Spinal cord (tissue), 10 donors: ENCODE results near the gene JUNB. TPM values are rescaled to one million over a fixed set of nuclear protein-coding genes. Genes with fewer than 3 reads are reported as not detected.

Source experiments
- DNase-seq, 6 donors: peaks; one replicate each; pipeline versions ENCODE4 v3.0.0 to v3.0.0-alpha.2; 2013 to 2015; ENCODE audit warnings: low spot score in 6 of 6, low read depth in 4 of 6
- H3K27ac ChIP-seq: one replicate; pipeline ENCODE4 v1.5.1; 2013; ENCODE audit warnings: low read depth, low read length, control low read depth
- H3K27me3 ChIP-seq: one replicate; pipeline ENCODE4 v1.6.1; 2013; ENCODE audit warnings: low read length; ENCODE audit not compliant: control insufficient read depth, insufficient read depth
- H3K36me3 ChIP-seq: one replicate; pipeline ENCODE4 v1.6.1; 2013; ENCODE audit warnings: low read length; ENCODE audit not compliant: control insufficient read depth, insufficient read depth
- H3K4me1 ChIP-seq: one replicate; pipeline ENCODE4 v1.6.1; 2013; ENCODE audit warnings: low read length; ENCODE audit not compliant: control insufficient read depth, insufficient read depth
- H3K4me3 ChIP-seq: one replicate; pipeline ENCODE4 v1.5.1; 2013; ENCODE audit warnings: low read depth, low read length, control low read depth
- H3K9me3 ChIP-seq: one replicate; pipeline ENCODE4 v1.6.1; 2013; ENCODE audit warnings: low read length; ENCODE audit not compliant: control insufficient read depth, insufficient read depth
- WGBS: methylation state at CpG from one replicate; pipeline ENCODE4 v1.1.5; 2013; ENCODE audit warnings: missing lambda C conversion rate; ENCODE audit not compliant: insufficient coverage; 5-methylcytosine and 5-hydroxymethylcytosine counted together
- polyA plus RNA-seq, 2 donors: library from polyadenylated mRNA; unstranded; fragments of 120-200 nt; gene quantifications; one replicate each; pipeline ENCODE4 v1.2.1, GENCODE V29; 2013; ENCODE audit not compliant: insufficient read length in 2 of 2
- total RNA-seq, 2 donors: library from RNA; depleted of rRNA in 1 of 2; stranded (reverse); fragments of 120-200 nt in 1 of 2; fragments of >200 nt in 1 of 2; gene quantifications; one replicate each; pipeline versions ENCODE4 v1.2.3 to v1.2.4, GENCODE V29; 2013 to 2014
- donor health status: healthy.

The JUNB gene
- total and polyA plus RNA-seq, 4 donors, result 23.3 to 119 (median 71.4) TPM

DNA sequence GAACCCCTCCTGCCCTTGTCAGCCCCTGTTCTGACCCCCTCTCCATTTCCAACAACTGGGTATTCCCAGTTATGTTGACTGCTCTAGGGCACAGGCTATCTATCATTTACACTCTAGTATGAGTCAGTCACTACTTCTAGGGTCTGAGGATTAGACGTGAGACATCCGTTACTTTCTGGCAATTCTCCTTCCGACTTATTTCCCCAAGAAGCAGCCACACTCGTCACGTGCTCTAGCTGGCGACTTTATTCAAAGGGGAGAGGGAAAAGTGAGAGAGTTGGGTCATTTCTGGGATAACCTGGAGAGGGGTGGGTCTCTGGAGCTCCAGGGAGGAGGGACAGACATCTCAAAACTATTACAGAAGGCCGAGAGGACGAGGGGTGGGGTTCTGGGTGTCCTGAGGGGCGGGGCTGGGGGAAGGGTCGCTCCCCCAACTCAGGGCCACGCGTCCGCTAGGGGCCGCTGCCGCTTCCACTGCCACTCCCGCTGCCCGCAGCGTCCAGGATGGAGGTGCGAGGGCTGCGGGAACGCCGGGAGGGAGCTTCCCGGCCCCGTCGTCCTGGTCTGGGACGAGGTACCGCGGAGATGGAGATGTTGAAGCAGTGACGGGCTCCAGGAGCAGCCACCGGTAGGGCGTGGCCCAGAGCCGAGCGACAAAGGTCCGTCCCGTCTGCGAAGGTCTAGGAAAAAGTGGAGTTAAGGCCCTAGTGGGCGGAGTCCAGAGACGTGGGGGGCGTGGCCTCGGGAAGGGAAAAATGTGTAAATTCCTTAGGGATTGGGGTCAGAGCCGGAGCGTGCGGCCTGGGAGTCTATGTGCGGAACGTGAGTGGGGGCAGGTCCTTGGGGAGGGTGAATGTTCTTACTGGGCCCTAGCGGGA lies 34.2 kb downstream of the JUNB start:
- Histone ChIP-seq H3K4me1 (peaks cover 12% of the 10 kb centered on the region), H3K9me3 (no peaks in the 10 kb centered on the region), H3K4me3 (no peak overlapping the region), H3K27me3 (peaks cover 29% of the 10 kb centered on the region), H3K36me3 (no peaks in the 10 kb centered on the region), H3K27ac (no peak overlapping the region)
- WGBS, result 1% methylated on average over 40 of the region's 46 CpGs
- DNase-seq, result no peak

DNA sequence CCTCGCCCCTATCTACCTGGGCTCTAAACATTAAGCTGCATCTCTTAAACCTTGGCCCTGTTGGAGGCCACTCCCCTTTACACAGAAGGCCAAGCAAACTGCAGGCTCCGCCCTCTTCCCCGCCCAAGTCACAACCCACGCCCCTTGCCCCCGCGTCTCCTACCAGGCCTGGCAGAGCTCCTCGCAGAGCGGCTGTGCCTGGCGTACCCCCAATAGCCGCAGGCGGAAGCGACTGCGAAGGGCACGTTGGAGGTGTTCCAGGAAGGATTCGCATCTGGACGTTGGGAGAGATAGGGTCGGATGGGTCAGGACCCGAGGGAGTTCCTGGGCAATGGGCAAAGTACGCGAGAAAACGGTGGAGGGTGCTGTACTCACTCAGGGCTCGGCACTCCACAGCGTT lies 37.2 kb downstream of the JUNB start:
- Histone ChIP-seq H3K4me3 (no peak overlapping the region), H3K36me3 (no peaks in the 10 kb centered on the region), H3K9me3 (no peaks in the 10 kb centered on the region), H3K27me3 (peaks cover 50% of the 10 kb centered on the region), H3K27ac (no peak overlapping the region), H3K4me1 (peaks cover 24% of the 10 kb centered on the region)
- DNase-seq, result peak in 2 of 6 donors; percentile 47 to 69
- WGBS, result 8% methylated on average over 23 of the region's 23 CpGs

DNA sequence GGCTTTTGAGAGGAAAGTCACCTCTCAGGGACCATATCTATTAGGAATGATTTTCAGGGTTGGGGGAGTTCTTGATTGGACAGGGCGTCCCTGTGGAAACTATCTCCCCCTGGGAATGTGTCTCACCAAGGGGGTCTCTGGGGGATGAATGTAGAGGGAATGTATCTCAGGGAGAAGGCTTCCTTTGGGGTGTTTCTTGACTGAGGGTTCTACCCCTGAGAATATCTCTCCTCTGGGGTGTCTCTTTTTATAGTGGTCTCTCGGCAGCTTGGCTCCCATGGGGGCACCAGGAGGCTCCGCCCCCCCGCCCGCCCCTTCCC lies 42.1 kb downstream of the JUNB start:
- WGBS, result 0% methylated on average over 1 of the region's 5 CpGs
- no peaks in the 10 kb centered on the region for H3K9me3 ChIP-seq
- peaks cover 68% of the 10 kb centered on the region for H3K27me3 ChIP-seq
- H3K27ac ChIP-seq, result no peak overlapping the region
- no peak for DNase-seq
- H3K36me3 ChIP-seq, result no peaks in the 10 kb centered on the region
- peaks cover 45% of the 10 kb centered on the region for H3K4me1 ChIP-seq
- H3K4me3 ChIP-seq, result no peak overlapping the region

DNA sequence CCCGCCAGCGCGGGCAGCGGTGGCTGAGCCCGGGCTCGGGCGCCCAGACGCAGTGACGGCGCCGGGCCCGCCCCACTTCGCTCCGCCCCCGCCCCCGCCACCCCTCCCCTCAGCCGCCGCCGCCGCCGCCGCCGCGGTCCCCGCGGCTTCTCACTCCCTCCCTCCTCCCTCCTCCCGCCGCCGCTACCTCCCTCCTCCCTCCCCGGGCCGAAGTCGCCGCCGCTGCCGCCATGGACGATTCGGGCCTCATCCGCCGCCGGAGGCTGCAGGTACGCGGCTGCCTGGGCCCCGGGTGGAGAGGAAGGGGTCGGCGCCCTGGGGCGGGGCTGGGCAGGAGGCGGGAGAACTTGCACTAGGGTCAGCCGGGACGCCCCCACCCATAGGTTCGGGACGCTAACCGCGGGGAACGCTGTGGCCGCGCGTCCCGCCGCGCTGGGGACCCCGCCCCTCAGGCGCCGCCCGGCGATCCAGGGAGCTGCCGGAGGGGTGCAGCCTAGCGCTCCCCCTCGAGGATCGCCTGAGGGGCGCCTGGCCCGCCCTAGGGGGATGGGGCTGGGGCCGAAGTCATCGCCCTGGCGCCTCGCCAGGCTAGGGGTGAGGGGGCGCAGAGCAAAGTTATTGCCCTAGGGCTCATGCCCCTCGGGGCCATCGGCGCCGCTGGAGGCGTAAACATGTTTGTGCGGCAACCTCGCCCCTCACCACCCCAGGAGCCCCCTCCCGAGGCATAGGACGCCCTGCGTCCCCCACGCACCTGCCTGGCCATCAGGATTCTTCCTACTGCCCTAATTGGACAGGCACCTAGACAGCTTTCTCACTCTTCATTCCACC lies 42.7 kb downstream of the JUNB start:
- WGBS, result under 1% methylated on average over 56 of the region's 87 CpGs

DNA sequence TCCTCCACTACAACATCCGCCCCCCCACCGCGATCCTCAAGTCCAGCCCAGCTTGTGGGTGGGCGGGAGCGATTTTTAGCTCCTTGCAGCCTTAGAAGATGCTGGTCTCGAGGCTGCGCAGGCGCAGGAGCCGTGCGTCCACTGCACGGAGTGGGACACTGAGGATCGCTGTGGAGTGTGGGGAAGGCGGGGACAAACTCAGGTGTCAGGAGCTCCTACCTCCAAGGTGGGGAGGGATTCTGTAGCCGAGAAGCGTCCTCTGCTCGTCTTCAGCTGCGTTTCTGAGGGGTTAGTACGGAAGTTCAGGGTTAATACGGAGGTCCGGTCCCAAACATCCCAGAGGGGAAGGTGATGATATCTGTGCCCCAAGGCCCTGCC lies 43.3 kb downstream of the JUNB start, which contains the start of gene RTBDN:
Gene RTBDN, minus strand, starts transcription at position 14 of the 378 bp plus-strand sequence. CDS start 4,600 bp downstream, outside the sequence.
- H3K9me3 ChIP-seq, result no peaks in the 10 kb centered on the region
- H3K27ac ChIP-seq, result no peak within 1 kb of the TSS
- 5% methylated on average over 20 of the region's 20 CpGs for WGBS
- peaks cover 49% of the 10 kb centered on the region for H3K4me1 ChIP-seq
- H3K27me3 ChIP-seq, result peaks cover 72% of the 10 kb centered on the region
- DNase-seq, result peak in 2 of 6 donors; percentile 45 to 63
- H3K36me3 ChIP-seq, result no peaks in the 10 kb centered on the region
- H3K4me3 ChIP-seq, result peak within 1 kb of the TSS; percentile 32

More for the DNA sequence above, 42.7 kb downstream of the JUNB start:
- Histone ChIP-seq H3K36me3 (no peaks in the 10 kb centered on the region), H3K4me1 (peaks cover 46% of the 10 kb centered on the region), H3K27ac (no peak overlapping the region), H3K9me3 (no peaks in the 10 kb centered on the region), H3K27me3 (peaks cover 69% of the 10 kb centered on the region), H3K4me3 (peak overlapping the region; percentile 32)
- peak in 2 of 6 donors; percentile 79 to 87 for DNase-seq

DNA sequence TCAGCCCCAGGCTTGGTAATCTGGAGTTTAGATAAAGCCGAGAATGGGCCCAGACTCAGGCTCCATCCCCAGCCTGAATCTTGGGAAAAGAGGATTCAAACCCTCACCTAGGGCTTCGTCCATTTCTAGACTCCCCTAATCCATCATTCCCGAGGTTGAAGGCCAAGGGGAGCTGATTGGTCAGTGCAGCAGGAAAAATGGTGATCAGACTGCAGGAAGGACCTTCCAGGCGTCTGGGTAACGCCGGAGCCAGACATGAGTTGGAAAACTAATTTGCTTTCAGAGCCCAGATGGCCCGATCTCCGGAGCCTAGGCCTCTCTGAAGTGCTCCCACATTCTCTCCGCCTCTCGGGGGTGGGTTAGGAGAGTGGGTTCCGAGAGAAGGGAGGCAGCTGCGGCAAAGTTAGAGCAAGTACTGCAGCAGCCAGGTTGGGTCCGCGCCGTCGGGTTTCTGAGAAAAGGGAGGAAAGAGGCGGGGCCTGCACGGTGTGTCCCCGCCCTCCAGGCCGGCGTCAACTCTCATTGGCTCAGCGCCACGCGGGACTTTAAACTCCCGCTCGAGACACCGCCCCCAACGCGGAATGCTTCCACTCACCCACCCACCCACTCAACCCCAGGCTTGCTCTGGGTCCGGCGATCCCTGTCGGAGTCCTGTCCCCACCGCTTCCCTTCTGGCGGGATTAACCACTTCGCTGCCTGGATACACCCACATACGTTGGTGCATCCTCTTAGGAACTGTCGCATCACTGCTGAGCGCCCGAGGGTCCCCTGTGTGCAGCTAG lies 43.9 kb downstream of the JUNB start:
- WGBS, result 8% methylated on average over 34 of the region's 39 CpGs
- DNase-seq, result peak in 2 of 6 donors; percentile 70 to 86
- Histone ChIP-seq H3K4me3 (no peak overlapping the region), H3K4me1 (peaks cover 53% of the 10 kb centered on the region), H3K27me3 (peaks cover 73% of the 10 kb centered on the region), H3K27ac (no peak overlapping the region), H3K36me3 (no peaks in the 10 kb centered on the region), H3K9me3 (no peaks in the 10 kb centered on the region)

DNA sequence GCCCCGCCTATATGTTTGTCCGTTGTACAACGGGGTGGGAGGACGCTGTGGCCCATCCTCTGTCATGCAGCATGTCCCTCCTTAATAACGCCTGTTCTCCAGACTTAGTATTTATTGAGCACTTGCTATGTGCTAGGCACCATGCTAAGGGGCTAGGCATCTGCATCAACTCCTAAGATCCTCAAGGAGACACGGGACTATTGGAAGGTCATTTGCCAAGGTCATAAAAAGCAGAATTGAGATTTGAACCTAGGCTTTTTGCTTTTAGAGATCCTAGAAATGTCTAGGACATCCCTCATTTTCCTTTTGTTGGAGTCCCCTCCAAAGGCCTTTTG lies 45.2 kb downstream of the JUNB start:
- no peak for DNase-seq
- Histone ChIP-seq H3K27ac (no peak overlapping the region), H3K9me3 (no peaks in the 10 kb centered on the region), H3K36me3 (no peaks in the 10 kb centered on the region), H3K4me1 (peaks cover 66% of the 10 kb centered on the region), H3K27me3 (peaks cover 70% of the 10 kb centered on the region), H3K4me3 (no peak overlapping the region)
- WGBS, result 10% methylated on average over 6 of the region's 6 CpGs

DNA sequence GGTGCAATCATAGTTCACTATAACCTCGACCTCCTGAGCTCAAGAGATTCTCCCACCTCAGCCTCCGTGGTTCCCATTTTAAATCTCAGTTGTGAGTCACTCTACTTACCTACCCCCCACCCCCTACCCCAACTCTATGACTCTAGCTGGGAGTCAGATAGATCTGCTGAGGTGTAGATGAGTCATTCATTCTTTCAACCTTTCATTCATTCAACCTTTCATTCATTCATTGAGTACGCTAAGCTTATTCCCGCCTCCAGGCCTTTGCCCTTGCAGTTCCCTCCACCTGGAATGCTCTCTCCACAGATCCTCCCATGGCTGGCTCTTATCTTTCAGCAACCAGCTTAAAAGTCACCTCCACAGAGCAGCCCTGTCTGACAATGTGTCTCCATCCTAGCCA lies 45.9 kb downstream of the JUNB start:
- peaks cover 68% of the 10 kb centered on the region for H3K27me3 ChIP-seq
- DNase-seq, result no peak
- 94% methylated on average over 2 of the region's 4 CpGs for WGBS
- H3K9me3 ChIP-seq, result no peaks in the 10 kb centered on the region
- H3K4me1 ChIP-seq, result peaks cover 71% of the 10 kb centered on the region
- H3K27ac ChIP-seq, result no peak overlapping the region
- no peak overlapping the region for H3K4me3 ChIP-seq
- peaks cover 6% of the 10 kb centered on the region for H3K36me3 ChIP-seq

DNA sequence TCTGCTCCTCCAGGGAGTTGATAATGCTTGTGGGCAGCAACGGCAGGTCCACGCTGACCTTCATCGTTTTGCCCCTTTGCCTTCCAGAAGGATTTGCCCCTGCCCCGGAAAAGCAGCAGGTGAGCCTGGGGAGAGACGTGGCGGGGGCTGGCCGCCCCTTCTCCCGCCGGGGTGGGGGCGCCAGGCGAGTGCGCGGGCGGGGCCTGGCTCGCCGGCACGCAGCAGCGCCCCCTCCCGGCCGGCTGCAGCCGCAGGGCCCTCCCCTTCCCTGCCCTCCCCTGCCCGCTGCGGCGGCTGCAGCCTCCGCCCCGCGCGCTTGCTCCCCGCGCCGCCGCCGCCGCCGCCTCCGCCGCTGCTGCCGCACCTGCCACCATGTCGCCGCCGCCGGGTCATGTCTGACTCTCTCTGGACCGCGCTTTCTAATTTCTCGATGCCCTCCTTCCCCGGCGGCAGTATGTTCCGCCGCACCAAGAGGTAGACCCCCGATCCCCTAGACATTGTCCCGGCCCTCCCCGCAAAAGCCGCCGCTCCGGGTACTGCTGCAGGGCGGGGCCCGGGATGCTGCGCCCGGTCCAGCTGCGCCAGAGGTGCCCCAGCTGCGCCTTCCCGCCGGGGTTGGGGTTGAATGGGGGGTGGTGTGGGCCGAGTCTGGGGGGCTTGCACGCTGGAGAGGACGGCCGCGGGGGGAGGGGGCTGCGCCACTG lies 47.0 kb downstream of the JUNB start, which contains the start of gene MAST1:
Gene MAST1, plus strand, starts transcription at position 334 of the 704 bp plus-strand sequence. Its CDS starts 58 bp downstream, at position 392.
- Histone ChIP-seq H3K9me3 (no peaks in the 10 kb centered on the region), H3K27ac (peak within 1 kb of the TSS; percentile 27), H3K36me3 (peaks cover 15% of the 10 kb centered on the region), H3K4me3 (peak within 1 kb of the TSS; percentile 53), H3K4me1 (peaks cover 60% of the 10 kb centered on the region), H3K27me3 (peaks cover 57% of the 10 kb centered on the region)
- whole genome bisulfite sequencing, result under 1% methylated on average over 56 of the region's 69 CpGs
- DNase-seq, result peak in 2 of 6 donors; percentile 88 to 91
